ENCODE data around the gene TNKS2.

GRCh38 chr10:91778485-91778884, 19.7 kb upstream of the TNKS2 start:
- TF ChIP-seq CTCF (conservative IDR thresholded peaks at IDR 0.05 in 1 of 2, IDR thresholded peaks at IDR 0.05 in 1 of 2; ENCODE audit: extremely low read depth in 1 of 2, insufficient read depth in 1 of 2, low read depth in 1 of 2, low read length in 2 of 2), result no peak
- TF ChIP-seq EZH2 (IDR thresholded peaks at IDR 0.05; ENCODE audit: borderline replicate concordance, low read length), result no peak
